ENCODE measurements around the gene POU2F2. TPM values are rescaled to one million over a fixed set of nuclear protein-coding genes. Genes with fewer than 3 reads are reported as not detected.

The POU2F2 gene
- total and polyA plus RNA-seq, 8 donors: 0.87 to 10.0 (median 1.6) TPM

DNA sequence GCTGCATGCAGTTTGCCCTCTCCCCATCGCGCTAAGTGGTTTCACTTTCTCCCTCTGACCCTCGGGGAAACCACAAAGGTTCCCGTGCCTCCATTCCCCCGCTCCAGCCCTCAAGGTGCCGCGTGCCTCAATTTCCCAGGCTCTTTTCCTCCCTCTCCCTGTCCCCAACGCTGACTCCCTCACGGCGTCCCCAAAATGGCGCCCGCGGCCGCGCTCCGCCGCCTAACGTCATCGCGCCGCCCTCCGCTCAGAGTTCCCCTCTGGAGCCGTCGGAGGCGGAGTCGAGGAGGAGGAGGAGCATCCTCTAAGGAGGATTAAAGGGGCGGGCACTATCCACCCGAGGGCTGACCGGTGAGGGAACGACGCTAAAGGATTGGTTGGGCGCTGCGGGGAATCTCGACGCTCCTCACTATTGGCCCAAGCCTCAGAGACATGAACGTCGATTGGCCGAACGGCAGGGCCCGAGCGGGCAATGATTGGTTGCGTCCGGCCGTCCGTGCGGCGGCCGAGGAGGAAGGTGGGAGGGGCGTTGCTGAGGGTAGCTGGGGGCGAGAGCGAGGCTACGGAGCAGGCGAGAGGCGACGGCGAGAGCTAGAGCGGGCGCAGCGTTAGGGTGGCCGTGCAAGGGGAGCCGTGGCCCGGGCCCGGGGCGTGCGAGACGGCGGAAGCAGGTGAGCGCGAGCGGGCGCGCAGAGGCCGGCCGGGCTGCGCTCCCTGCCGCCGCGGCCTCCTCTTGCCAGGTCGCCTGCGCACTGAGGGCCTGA, 56.4 kb downstream of the POU2F2 start, which contains the start of gene ZNF574:
Gene ZNF574, plus strand, starts transcription at position 551 of the 764 bp plus-strand sequence. CDS start 2,441 bp downstream, outside the sequence.
- Histone ChIP-seq H3K9me3 (no peaks in the 10 kb centered on the region), H3K4me3 (peak within 1 kb of the TSS; percentile 73 to 81), H3K36me3 (peaks cover 0 to 28% of the 10 kb centered on the region in 2 donors), H3K27ac (peak within 1 kb of the TSS; percentile 95 to 97), H3K4me1 (peaks cover 12 to 25% of the 10 kb centered on the region in 2 donors), H3K27me3 (no peaks in the 10 kb centered on the region)
- intact Hi-C loops (cut with DNase I): no loop called here
- TF ChIP-seq, protein P1, sequence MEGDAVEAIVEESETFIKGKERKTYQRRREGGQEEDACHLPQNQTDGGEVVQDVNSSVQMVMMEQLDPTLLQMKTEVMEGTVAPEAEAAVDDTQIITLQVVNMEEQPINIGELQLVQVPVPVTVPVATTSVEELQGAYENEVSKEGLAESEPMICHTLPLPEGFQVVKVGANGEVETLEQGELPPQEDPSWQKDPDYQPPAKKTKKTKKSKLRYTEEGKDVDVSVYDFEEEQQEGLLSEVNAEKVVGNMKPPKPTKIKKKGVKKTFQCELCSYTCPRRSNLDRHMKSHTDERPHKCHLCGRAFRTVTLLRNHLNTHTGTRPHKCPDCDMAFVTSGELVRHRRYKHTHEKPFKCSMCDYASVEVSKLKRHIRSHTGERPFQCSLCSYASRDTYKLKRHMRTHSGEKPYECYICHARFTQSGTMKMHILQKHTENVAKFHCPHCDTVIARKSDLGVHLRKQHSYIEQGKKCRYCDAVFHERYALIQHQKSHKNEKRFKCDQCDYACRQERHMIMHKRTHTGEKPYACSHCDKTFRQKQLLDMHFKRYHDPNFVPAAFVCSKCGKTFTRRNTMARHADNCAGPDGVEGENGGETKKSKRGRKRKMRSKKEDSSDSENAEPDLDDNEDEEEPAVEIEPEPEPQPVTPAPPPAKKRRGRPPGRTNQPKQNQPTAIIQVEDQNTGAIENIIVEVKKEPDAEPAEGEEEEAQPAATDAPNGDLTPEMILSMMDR (IDR thresholded peaks at IDR 0.05): no peak
- ATAC-seq (peak; percentile 98), DNase-seq (peak; percentile 98 to 99 (median 99))

DNA sequence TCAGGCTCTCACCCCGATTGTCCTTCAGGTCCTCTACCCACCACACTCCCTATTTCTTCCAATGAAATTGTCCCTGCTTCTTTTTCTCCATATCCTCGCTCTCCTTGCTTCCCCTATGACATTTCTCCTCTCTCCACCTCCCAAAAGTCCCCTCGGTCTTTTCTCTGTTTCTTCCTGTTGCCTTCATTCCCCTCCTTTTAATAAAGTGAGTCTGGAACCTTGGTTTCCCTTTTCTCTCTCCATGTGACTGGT, 57.0 kb downstream of the POU2F2 start:
- TF ChIP-seq, protein P1 (IDR thresholded peaks at IDR 0.05): no peak
- ATAC-seq: peak; percentile 15
- Histone ChIP-seq H3K36me3 (peaks cover 0 to 23% of the 10 kb centered on the region in 2 donors), H3K9me3 (no peaks in the 10 kb centered on the region), H3K27me3 (peaks cover 0 to 2% of the 10 kb centered on the region in 2 donors), H3K4me1 (peaks cover 12 to 25% of the 10 kb centered on the region in 2 donors), H3K4me3 (peak overlapping the region; percentile 53 to 81), H3K27ac (peak overlapping the region; percentile 95 to 97)
- no peak for DNase-seq
- intact Hi-C loops (cut with DNase I): no loop called here

DNA sequence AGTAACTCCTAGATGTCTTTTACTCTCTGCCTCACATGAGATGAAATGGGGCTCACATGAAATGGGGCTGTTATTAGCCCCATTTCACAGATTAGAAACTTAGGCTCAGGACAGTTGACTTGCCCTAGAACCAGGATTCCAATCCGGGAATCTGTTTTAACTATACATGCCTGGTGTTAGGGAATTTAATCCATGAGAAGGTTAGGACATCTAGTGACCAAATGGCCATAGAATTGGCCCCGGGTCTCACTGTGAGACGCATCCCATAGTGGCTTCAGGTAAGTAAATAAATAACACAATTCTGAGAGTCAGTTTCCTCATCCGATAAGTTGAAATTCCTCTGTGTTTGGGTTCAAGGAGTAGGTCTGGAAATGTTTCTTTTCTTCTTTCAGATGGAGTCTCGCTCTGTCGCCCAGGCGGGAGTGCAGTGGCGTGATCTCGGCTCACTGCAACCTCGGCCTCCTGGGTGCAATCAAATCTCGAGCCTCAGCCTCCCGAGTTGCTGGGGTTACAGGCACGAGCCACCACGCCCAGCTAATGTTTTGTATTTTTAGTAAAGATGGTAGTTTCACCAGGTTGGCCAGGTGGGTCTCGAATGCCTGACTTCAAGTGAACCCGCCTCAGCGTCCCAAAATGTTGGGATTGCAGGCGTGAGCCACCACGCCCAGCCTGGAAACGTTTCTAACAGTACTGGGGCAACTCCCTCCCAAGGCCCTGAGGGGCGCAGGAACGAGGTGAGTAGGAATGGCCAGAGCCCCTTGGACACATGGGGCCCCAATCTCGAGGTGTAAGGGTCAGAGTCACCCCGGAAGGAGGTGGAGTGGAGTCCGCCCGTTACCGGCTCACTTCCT, 57.5 kb downstream of the POU2F2 start:
- ATAC-seq: no peak

DNA sequence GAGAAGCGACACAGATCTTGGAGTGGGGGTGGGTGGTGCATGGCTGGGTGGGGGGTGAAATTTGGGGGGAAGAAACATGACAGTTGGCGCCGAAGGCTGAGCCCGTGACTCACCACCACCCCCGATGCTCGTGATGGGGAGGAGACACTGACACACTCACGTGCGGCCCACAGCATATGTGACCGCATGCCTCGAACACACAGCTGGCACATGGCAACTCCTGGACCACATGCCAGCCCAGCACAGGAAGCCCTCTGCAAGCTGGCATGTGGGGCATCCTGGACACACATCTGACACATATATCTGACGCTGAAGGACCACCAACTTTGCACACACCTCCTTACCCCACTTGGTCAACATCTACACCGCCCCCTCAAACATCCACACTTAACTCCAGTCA, 61.0 kb downstream of the POU2F2 start:
- H3K27me3 ChIP-seq: peaks cover 21 to 43% of the 10 kb centered on the region in 2 donors
- DNase-seq (no peak), ATAC-seq (no peak)
- no peak overlapping the region for H3K4me3 ChIP-seq
- intact Hi-C loops (cut with DNase I): no loop called here
- TF ChIP-seq, protein P1 (IDR thresholded peaks at IDR 0.05): no peak
- H3K4me1 ChIP-seq: peaks cover 0 to 7% of the 10 kb centered on the region in 2 donors
- no peak overlapping the region for H3K27ac ChIP-seq
- no peaks in the 10 kb centered on the region for H3K36me3 ChIP-seq
- H3K9me3 ChIP-seq: no peaks in the 10 kb centered on the region

More for the DNA sequence above, 57.5 kb downstream of the POU2F2 start:
- DNase-seq: peak in 3 of 4 donors; percentile 27 to 75 (median 43)
- TF ChIP-seq, protein P1 (IDR thresholded peaks at IDR 0.05): no peak
- Histone ChIP-seq H3K4me1 (peaks cover 12 to 25% of the 10 kb centered on the region in 2 donors), H3K36me3 (peaks cover 0 to 18% of the 10 kb centered on the region in 2 donors), H3K27ac (peak overlapping the region; percentile 95 to 97), H3K4me3 (peak overlapping the region; percentile 53 to 81), H3K9me3 (no peaks in the 10 kb centered on the region), H3K27me3 (peaks cover 5 to 8% of the 10 kb centered on the region in 2 donors)
- intact Hi-C loops (cut with DNase I): no loop called here

Data from left lung (tissue), 10 donors.